Sciatic nerve (tissue), 2 donors: ENCODE data around the gene EVA1A. TPM values are rescaled to one million over a fixed set of nuclear protein-coding genes. Genes with fewer than 3 reads are reported as not detected.

Experiments used
- ATAC-seq: fragments of 200-7000 bp; cut with Tn5 transposase; one replicate; pipeline ENCODE4 v1.9.1; 2020; ENCODE audit warnings: mild to moderate bottlenecking, moderate library complexity
- DNase-seq: peaks from one replicate; pipeline ENCODE4 v3.0.0-alpha.2; 2020; ENCODE audit warnings: low spot score
- intact Hi-C: fragments of 100-400 bp; cut with DNase I; formaldehyde crosslinking; loops from one replicate; pipeline ENCODE4 v1.14.2; 2022
- total RNA-seq: library from RNA; stranded (reverse); fragmentation: NEBNext Ultra II Directional; extraction: Animal tissue kit (Norgen Biotek cat#: 25700); gene quantifications from one replicate; pipeline ENCODE4 v1.2.1, GENCODE V29; 2021
- donor health status: DM: no; HTN: no; CAD: no.
- donor health status: DM: no; HTN: no; CAD: no.

EVA1A gene, protein sequence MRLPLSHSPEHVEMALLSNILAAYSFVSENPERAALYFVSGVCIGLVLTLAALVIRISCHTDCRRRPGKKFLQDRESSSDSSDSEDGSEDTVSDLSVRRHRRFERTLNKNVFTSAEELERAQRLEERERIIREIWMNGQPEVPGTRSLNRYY
- 4.8 TPM for total RNA-seq

DNA sequence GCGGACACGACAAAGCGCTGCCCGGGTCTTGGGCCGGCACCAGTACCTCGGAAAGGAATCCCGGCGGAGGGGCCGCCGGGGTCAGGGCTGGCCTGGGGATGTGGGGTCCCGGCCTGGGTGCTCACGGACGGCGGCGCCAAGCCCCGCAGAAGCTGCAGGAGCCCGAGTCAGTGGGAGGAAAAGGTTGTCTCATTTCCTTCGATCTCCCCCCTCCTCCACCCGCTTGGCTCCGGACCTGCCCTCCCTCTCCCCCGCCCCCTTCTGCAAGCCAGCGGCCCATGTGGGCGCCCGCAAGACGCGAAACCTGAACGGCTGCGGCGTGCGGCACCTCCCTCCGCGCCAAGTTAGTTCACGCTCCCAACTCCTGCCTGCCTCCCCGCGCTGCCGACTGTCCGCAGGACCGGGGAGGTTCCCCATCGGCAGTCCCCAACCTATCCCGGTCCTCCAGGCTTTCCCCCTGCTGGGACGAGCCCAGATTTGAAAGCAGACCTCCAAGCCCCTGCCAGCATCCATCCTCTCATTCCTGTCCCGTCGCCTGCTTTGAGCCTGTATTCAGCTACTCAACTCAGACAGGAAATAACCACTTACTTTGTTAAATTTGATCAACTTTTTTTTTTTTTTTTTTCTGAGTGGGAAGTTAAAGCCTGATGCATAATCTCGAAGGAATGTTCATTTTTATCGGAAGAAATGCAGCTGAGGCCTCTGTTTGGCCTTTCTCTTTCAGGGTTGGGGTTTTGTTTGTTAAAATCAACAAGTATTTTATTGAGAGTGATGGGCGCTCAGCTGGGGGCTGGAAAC is at the start of gene EVA1A:
Gene EVA1A, minus strand, starts transcription at position 172 of the 798 bp plus-strand sequence. CDS start 42,799 bp downstream, outside the sequence.
- DNase-seq: peak; percentile 75
- ATAC-seq: peak; percentile 79
- intact Hi-C loops: no loop called here

DNA sequence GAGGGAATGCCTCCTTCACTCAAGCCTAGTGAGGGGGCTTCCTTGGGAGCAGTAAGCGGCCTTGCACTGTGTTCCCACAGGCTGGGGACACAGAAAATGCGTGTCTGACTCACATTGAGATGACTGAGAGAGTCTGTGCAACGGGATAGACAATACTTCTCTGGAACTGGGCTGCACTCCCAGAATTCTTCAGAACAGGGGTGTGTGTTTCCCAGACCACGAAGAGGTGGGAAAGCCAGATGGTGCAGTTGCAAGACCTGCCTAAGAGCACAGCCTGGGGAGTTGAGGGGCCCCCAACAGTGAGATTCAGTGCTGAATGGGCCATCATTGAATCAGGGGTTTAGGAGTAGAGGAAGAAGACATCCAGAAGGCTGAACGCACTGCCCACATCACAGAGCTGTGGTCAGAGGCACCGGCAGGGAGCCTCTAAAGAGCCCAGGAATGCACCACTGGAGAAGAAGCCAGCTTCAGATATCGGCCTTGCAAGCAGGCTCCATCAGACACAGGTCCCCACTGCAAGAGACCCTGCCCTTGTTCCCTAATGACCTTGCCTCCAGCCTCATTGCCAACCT is 49.3 kb upstream of the EVA1A start:
- no peak for DNase-seq
- intact Hi-C loops: loop anchor here (5.0 kb wide), 1 partner anchor 138 kb away; no protein-coding TSS in a partner anchor
- ATAC-seq: no peak

DNA sequence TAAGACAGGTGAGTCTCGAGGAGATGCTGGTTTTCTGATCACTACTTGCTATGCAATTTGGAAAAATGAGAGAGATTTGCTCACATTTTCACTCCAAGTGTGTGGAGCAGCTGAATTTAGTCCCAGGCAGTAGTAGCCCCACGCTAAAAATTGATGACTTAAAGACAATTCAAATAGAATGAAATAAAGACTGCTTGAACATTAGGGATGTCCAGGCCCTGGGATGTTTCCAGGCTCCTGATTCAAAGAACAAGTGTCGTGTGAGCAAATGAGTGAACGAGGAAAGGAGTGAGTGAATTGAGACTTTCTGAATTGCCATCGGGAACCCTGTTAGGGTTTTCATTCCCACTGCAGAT is 48.6 kb upstream of the EVA1A start:
- ATAC-seq (no peak), DNase-seq (no peak)
- intact Hi-C loops: no loop called here

DNA sequence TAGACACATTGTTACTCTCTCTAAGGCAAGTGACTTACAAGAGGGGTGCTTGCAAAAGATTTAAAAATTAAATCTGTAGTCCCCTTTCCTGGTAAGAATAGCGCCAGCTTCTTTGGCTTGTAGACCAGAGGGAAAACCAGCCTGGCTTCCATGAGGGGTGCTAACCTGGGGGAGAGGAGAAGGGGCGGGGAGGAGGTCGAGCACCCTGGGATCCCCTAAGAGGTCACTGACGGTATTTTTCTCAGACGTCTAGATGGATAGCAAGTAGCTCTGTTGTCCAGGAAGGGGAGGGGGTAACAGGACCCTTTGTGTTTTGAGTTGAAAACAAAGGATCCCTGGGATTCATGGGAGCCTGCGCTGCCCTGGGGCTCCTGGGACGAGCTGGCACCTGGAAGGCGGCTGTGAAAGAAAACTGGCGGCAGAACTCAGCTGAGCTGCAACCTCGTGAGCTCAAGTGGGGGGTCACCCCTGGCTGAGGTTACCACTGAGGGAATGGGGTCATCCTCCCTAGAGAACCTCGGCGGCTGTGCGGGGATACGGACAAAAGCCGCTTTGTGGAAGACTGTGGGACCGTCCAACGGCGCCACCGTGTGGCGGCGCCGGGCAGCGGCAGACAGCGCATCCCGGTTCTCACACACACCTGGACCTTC is 48.1 kb upstream of the EVA1A start:
- intact Hi-C loops: no loop called here
- DNase-seq: peak; percentile 81
- ATAC-seq: peak; percentile 96

DNA sequence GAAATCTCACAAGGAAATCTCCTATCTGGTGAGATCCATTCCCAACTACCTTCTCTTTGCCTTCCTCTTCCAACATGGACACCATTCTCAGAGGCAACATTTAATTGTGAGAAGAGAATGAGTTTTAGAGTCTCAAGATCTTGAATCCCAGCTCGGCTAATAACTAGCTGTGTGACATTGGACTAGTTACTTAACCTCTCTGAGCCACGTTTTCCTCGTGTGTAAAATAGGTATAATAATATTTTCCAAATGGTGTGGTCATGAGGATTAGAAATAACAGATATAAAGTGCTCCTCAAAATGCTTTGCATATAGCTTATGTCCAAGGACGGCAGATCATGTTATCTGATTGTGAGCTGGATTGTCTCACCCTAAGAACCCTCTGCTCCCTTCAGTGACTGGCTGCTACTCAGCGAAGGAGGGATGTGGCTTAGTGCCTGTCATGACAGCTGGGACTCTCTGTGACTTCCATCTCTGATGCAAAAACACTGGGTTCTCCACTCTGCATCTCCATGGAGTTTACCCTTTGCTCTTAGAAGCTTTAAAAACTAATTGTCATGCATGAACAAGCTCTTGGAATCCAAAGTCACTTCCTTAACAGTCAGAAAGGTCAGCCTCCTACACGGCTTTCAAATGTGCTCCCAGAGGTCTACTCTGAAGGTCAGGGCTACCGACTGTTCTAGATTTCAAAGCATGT is 47.4 kb upstream of the EVA1A start:
- intact Hi-C loops: no loop called here
- ATAC-seq (peak; percentile 89), DNase-seq (no peak)

DNA sequence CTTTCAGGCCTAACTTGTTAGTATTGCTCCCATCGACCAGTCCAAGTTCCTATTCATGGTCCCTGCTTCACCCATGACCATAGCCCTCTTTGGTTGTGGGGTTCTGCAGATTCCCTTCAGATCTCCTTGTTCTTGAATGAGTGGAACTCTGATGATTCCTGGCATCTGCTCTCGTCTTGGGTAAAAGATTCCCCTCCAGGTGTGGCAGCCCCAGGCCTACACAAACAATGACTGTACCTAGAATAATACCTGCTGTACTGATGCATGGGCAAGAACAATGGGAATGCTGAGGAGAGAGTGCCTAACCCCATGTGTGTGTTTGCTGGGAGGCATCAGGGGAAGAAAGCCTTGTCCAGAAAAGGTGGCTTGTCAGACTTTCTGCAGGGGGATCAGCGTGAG is 46.7 kb upstream of the EVA1A start:
- intact Hi-C loops: no loop called here
- DNase-seq: no peak
- ATAC-seq: no peak

DNA sequence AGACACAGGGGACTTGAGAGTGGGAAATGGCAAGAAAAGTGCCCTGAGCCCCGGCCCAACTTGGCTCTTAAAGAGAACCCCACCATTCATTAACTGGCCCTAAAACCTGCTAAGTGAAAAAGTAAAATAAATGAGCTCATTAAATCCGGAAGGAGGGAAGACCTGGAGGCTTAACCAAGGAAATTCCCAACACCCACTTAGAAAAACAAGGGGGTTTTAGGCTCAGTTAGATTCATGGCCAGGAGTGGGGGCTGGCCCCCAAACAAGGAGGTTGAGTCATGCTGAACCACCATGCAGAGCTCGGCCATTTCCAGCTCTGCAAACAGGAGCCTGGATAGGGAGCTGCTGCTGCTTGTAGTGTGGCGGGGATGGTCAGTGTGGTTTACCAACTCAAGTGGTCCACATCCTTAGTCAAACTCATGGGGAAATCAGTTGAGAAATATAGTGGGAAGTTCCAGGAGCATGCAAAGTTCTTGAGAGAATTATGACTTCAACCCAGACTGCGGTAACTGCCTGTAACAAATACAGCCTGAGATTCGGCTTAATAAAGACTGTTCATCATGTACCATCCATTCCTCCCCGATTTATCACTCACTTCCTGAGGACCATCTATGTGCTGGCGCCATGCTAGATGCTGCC is 46.1 kb upstream of the EVA1A start:
- ATAC-seq (no peak), DNase-seq (no peak)
- intact Hi-C loops: no loop called here

DNA sequence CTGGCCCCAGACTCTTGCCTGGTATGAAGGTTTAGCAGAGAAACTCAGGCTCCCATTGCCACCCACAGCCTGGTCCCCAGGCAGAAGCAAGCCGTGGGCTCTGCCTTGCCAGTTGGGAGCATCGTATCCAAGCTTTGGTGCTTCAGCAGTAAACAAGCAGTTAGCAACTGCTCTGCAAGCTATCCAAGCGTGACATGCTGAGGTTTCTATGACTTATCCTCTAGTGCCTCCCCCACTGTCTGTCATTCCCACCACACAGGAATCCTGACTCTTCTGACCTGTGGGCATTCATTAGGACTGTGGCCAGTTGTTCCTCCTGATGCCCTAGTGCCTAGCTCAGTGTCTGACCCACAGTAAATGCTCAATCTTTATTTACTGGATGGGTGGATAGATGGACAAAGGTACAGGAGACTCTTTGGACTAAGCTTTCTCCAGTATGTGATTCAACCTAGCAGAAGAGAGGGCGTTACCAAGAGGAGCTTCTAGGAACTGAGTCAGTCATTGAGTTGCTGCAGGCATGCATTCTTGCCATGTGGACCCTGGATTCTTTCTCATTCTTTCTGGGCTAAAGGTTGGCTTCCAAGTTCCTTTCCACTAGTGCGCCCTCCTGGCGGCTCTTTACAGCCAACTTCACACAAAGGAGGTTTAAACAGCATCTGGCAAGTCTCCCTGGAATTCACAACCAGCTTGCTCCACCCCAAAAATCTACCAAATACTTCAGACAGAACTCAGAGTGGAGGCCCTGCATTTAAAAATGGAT is 45.2 kb upstream of the EVA1A start:
- ATAC-seq: no peak

DNA sequence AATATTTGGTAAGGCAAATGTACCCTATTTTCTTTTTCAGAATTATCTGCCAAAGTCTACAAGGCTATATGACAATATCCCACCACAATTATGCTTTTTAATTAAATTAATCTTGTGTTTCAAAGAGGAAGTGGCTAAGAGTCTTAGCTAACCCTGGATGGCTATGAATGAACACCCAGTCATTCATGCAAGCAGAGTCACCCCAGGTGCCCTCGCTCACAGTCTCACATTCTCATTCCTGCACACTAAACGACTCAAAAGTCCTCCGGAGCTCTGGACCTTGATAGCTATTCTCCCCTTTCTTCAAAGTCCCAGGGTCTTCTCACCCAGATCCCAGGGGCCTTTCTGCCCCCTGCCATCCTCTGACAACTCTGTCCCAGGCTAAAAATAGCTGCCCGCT is 43.7 kb upstream of the EVA1A start:
- ATAC-seq (no peak), DNase-seq (no peak)
- intact Hi-C loops: no loop called here

More for the DNA sequence above, 45.2 kb upstream of the EVA1A start:
- DNase-seq: no peak
- intact Hi-C loops: no loop called here

DNA sequence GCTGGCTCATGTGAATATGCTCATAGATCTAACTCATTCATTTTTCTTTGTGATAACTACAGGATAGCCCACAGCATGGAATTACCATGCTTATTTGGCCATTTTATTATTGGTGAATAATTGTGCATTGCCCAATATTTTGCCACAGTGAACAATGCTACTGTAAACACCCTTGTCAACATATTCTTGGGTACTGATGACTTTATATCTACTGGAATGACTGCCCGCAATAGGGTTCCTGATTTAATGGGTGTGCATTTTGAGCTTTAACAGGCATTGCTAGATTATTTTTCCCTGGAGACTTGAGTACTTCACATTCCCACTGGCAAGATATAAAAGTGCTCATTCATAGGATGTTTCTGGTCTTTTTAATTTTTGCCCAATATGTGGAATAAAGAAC is 42.7 kb upstream of the EVA1A start:
- intact Hi-C loops: no loop called here
- ATAC-seq (no peak), DNase-seq (no peak)

DNA sequence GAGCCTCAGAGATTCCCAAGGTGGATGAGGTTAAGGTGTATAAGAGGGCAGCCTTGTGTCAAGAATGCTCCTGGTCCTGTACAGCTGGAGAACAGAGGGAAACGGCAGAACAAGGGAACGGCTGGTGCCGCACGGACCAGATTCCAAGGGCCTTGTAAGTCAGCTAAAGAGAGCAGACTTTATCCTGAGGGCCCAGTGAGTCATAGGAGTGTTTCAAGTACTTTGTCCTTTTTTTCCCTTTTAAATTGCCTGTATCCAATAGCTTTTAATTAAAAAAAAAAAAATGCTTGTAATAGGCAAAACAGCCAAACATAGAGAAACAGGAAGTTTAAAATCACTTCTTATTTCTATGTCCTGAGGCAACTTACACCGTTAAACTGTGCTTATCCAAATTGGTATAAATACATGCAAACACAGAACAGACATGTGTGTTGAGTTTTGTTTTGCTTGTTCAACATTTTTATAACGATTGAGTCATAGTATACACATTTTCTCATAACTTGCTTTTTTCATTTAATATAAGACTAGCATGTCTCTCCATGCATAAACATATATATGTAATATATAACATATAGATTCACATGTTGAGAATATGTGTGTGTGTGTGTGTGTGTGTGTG is 42.1 kb upstream of the EVA1A start:
- DNase-seq: no peak
- peak; percentile 31 for ATAC-seq
- intact Hi-C loops: no loop called here

DNA sequence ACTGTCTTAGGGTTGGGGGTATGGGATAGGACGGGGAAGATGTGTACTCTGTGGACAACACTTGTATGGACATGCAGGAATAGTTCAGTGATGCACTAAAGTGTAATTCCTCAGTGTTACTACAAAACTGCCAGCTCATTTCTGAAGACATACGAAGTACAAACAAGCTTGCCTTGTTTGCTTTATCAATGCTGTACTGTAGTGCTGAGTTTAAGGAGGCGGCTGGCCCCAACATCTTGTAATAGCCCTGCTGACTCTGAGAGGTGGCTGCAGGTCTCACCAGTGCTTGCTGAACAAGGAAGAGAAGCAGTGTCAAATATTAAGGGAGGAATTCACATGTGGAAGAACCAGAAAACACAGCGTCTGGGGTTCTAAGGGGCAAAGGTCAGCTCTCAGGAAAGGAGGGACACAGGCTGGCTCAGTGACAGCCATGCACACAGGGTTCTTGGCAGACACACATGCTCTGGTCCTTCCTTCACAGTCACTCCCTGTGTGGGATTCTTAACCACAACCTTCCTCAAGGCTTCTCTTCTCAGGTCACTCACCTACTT is 39.8 kb upstream of the EVA1A start:
- ATAC-seq (peak; percentile 86), DNase-seq (no peak)
- intact Hi-C loops: no loop called here

DNA sequence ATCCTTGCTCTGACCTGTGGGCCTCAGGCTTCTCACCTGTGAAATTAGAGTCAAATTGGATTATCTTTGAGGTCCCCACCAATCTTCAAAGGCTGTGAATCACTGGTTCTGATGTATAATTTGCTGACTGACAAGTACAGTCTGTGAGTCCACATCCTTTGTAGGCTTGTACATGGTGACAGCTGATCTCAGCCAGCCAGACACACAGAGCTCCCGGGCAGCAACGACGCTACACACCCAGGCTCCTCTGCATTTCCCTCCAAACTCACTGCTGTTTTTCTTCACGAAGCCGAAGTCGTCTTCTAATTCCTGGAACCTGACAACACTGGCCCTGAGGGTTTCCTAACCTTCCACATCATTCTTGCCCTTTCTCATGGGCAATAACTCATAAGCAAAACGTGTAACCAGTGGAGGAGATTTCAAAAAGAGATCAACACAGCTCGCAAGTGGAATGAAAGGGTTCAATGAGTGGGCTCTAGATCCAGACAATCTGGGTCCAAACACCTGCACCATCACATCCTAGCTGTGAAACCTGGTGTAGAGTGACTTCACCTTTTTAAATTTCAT is 37.9 kb upstream of the EVA1A start:
- DNase-seq (no peak), ATAC-seq (no peak)
- intact Hi-C loops: no loop called here

DNA sequence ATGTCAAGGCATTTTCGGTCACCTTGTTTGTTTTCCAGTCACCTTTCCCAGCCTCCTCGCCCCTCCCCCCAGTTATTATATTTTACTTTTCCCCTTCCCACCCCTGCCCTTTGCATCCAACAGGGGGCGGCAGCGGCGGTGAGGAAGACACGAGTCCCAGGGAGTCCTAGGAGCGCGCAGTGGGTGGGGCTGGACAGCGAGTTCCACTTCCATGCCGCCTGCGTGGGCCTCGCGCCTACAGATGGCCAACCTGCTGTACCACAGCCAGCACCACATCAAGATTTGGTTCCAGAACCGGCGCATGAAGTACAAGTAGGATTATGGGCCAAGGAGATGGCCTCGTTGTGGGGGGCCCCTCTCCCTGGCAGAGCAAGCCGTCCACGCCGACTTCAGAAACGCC is 37.2 kb upstream of the EVA1A start:
- intact Hi-C loops: no loop called here
- ATAC-seq (no peak), DNase-seq (no peak)

DNA sequence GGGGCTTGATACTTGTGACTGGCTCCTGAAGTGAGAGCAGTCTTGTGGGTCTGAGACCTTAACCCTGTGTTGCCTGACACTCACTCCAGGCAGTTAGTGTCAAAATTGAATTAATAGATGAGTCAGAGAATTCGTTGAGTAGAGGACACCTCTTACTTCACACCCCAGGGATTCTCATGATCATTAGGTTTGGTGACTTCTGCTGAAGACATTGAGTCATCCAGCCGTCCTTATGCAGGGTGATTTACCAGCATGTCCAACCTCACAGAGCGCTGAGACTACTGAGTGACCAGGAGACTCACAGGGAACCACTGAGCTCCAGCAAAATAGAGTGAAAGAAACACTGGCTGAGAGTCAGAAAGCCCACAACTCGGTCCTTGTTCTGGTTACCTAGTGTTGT is 36.0 kb upstream of the EVA1A start:
- ATAC-seq: no peak
- no peak for DNase-seq
- intact Hi-C loops: no loop called here

DNA sequence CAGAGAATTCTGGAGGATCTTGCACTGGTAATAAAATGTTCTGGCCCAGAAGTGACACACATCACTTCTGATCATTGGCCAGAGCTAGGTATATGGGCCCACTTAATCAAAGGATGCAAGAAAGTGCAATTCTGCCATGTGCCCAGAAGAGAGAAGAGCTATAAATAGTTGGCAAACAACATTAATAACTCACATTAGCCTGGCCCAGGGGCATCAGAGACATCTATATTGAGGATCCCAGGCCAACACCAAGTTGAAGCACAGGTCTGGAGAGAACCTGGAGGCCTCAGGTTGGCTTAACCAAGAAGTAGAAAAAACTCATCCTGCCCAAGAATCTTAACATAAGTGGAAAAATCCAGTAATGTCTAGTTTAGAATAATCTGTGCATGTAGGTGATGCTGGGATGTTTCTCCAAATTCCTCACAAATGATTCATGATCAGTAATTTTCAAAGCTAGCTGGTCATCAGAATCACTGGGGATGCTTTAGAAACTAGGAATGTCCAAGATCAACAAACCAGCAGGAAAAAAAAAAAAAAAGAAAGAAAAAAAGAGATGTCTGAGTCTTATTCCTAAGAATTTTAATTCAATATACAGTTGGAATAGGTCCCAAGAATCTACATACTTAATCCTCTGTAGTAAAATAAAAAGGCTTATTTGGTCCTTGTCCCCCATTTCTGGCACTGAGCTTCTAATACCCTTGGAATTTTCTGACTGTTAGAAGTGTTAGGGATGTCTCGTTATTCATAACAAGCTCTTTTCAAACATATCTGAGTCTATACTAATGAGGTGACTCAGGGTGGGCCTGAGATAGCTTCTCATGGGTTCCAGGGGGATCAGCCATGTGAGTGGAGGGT is 35.0 kb upstream of the EVA1A start:
- no peak for DNase-seq
- intact Hi-C loops: no loop called here
- no peak for ATAC-seq
